Central memory CD8-positive, alpha-beta T cell (primary cell): Measurements from ENCODE around the gene CX3CL1.
"Not testable (repeated sequence)": the region's sequence is repeated elsewhere in the genome, so short reads cannot be mapped to it uniquely, and the experiment has no call there.

Source experiments
- ATAC-seq: fragments of 150-1000 bp; cut with Tn5 transposase; replicated peaks from 2 replicates; pipeline ENCODE4 v1.10.0; 2022; ENCODE audit warnings: mild to moderate bottlenecking, moderate FRiP score, moderate number of reproducible peaks; ENCODE audit not compliant: poor library complexity, severe bottlenecking; ENCODE audit errors: extremely low read depth
- DNase-seq, 2 donors: peaks; one replicate each; pipeline ENCODE4 v3.0.0; 2021; ENCODE audit warnings: low spot score in 2 of 2
- H3K27ac Mint-ChIP-seq: one replicate; pipeline ENCODE4 v1.8.0; 2022; ENCODE audit warnings: low read depth, mild to moderate bottlenecking, moderate library complexity, mixed read lengths
- H3K27me3 Mint-ChIP-seq: one replicate; pipeline ENCODE4 v1.8.0; 2022; ENCODE audit warnings: mixed read lengths
- H3K36me3 Mint-ChIP-seq: one replicate; pipeline ENCODE4 v1.8.0; 2022; ENCODE audit warnings: mild to moderate bottlenecking, moderate library complexity, mixed read lengths; ENCODE audit not compliant: insufficient read depth
- H3K4me1 Mint-ChIP-seq: one replicate; pipeline ENCODE4 v1.8.0; 2022; ENCODE audit warnings: mixed read lengths
- H3K4me3 Mint-ChIP-seq: one replicate; pipeline ENCODE4 v1.8.0; 2022; ENCODE audit warnings: mild to moderate bottlenecking, moderate library complexity, mixed read lengths
- H3K9me3 Mint-ChIP-seq: one replicate; pipeline ENCODE4 v1.8.0; 2022; ENCODE audit warnings: mixed read lengths

The CX3CL1 gene

GRCh38 chr16:57372372-57373116, at the start of gene CX3CL1:
Gene CX3CL1, plus strand, starts transcription at chr16:57372490. Its CDS starts 79 bp downstream, at chr16:57372569.
- H3K9me3 Mint-ChIP-seq = no peaks in the 10 kb centered on the region
- H3K4me1 Mint-ChIP-seq = no peaks in the 10 kb centered on the region
- H3K27ac Mint-ChIP-seq = no peak within 1 kb of the TSS
- DNase-seq (no peak), ATAC-seq (no peak)
- H3K4me3 Mint-ChIP-seq = no peak within 1 kb of the TSS
- H3K36me3 Mint-ChIP-seq = no peaks in the 10 kb centered on the region
- H3K27me3 Mint-ChIP-seq = peaks cover 22% of the 10 kb centered on the region

- Mint-ChIP-seq H3K27me3 (no peaks in the 10 kb centered on the region), H3K36me3 (no peaks in the 10 kb centered on the region), H3K4me1 (no peaks in the 10 kb centered on the region), H3K4me3 (no peak overlapping the region), H3K27ac (no peak overlapping the region), H3K9me3 (no peaks in the 10 kb centered on the region)
- DNase-seq = no peak
- no peak for ATAC-seq
These were observed 47.5 kb upstream of the CX3CL1 start for GRCh38 chr16:57324749-57325148.

GRCh38 chr16:57325458-57325857, 46.8 kb upstream of the CX3CL1 start:
- ATAC-seq (no peak), DNase-seq (no peak)
- Mint-ChIP-seq H3K4me3 (no peak overlapping the region), H3K36me3 (no peaks in the 10 kb centered on the region), H3K27me3 (peaks cover 3% of the 10 kb centered on the region), H3K4me1 (no peaks in the 10 kb centered on the region), H3K9me3 (no peaks in the 10 kb centered on the region), H3K27ac (no peak overlapping the region)

GRCh38 chr16:57329718-57330327, 42.5 kb upstream of the CX3CL1 start:
- no peak for DNase-seq
- ATAC-seq = no peak
- H3K36me3 Mint-ChIP-seq = no peaks in the 10 kb centered on the region
- no peaks in the 10 kb centered on the region for H3K4me1 Mint-ChIP-seq
- H3K27ac Mint-ChIP-seq = no peak overlapping the region
- H3K4me3 Mint-ChIP-seq = no peak overlapping the region
- H3K9me3 Mint-ChIP-seq = no peaks in the 10 kb centered on the region
- H3K27me3 Mint-ChIP-seq = peaks cover 36% of the 10 kb centered on the region

- H3K9me3 Mint-ChIP-seq = no peaks in the 10 kb centered on the region
- no peaks in the 10 kb centered on the region for H3K4me1 Mint-ChIP-seq
- no peak for ATAC-seq
- H3K4me3 Mint-ChIP-seq = no peak overlapping the region
- DNase-seq = no peak
- peaks cover 52% of the 10 kb centered on the region for H3K27me3 Mint-ChIP-seq
- H3K36me3 Mint-ChIP-seq = no peaks in the 10 kb centered on the region
- H3K27ac Mint-ChIP-seq = no peak overlapping the region
These were observed 40.9 kb upstream of the CX3CL1 start for GRCh38 chr16:57331355-57331754.

GRCh38 chr16:57333402-57333801, 38.9 kb upstream of the CX3CL1 start:
- no peaks in the 10 kb centered on the region for H3K36me3 Mint-ChIP-seq
- ATAC-seq (no peak), DNase-seq (no peak)
- H3K4me1 Mint-ChIP-seq = no peaks in the 10 kb centered on the region
- H3K27ac Mint-ChIP-seq = no peak overlapping the region
- H3K9me3 Mint-ChIP-seq = no peaks in the 10 kb centered on the region
- peaks cover 61% of the 10 kb centered on the region for H3K27me3 Mint-ChIP-seq
- no peak overlapping the region for H3K4me3 Mint-ChIP-seq

- ATAC-seq (no peak), DNase-seq (no peak)
- no peaks in the 10 kb centered on the region for H3K36me3 Mint-ChIP-seq
- no peak overlapping the region for H3K4me3 Mint-ChIP-seq
- H3K27me3 Mint-ChIP-seq = peaks cover 78% of the 10 kb centered on the region
- H3K9me3 Mint-ChIP-seq = no peaks in the 10 kb centered on the region
- H3K27ac Mint-ChIP-seq = no peak overlapping the region
- no peaks in the 10 kb centered on the region for H3K4me1 Mint-ChIP-seq
These were observed 36.9 kb upstream of the CX3CL1 start for GRCh38 chr16:57335366-57335765.

- no peak for DNase-seq
- Mint-ChIP-seq H3K27me3 (peaks cover 83% of the 10 kb centered on the region), H3K4me1 (peaks cover 8% of the 10 kb centered on the region), H3K9me3 (no peaks in the 10 kb centered on the region), H3K27ac (no peak overlapping the region), H3K36me3 (no peaks in the 10 kb centered on the region), H3K4me3 (no peak overlapping the region)
- no peak for ATAC-seq
These were observed 31.2 kb upstream of the CX3CL1 start for GRCh38 chr16:57341062-57341440.

- Mint-ChIP-seq H3K4me1 (peaks cover 8% of the 10 kb centered on the region), H3K27ac (no peak overlapping the region), H3K27me3 (peaks cover 78% of the 10 kb centered on the region), H3K36me3 (no peaks in the 10 kb centered on the region), H3K4me3 (no peak overlapping the region), H3K9me3 (no peaks in the 10 kb centered on the region)
- DNase-seq = no peak
- no peak for ATAC-seq
These were observed 30.6 kb upstream of the CX3CL1 start for GRCh38 chr16:57341441-57342303.

- H3K9me3 Mint-ChIP-seq, H3K27ac Mint-ChIP-seq, DNase-seq, H3K4me1 Mint-ChIP-seq, ATAC-seq, H3K36me3 Mint-ChIP-seq, H3K4me3 Mint-ChIP-seq: not testable (repeated sequence)
- peaks cover 86% of the 10 kb centered on the region for H3K27me3 Mint-ChIP-seq
These were observed 29.7 kb upstream of the CX3CL1 start for GRCh38 chr16:57342606-57343005.

- Mint-ChIP-seq H3K36me3 (no peaks in the 10 kb centered on the region), H3K4me1 (peaks cover 8% of the 10 kb centered on the region), H3K27ac (no peak overlapping the region), H3K4me3 (no peak overlapping the region), H3K9me3 (no peaks in the 10 kb centered on the region), H3K27me3 (peaks cover 89% of the 10 kb centered on the region)
- ATAC-seq (no peak), DNase-seq (no peak)
These were observed 29.1 kb upstream of the CX3CL1 start for GRCh38 chr16:57343221-57343620.

GRCh38 chr16:57344094-57344493, 28.2 kb upstream of the CX3CL1 start:
- not testable (repeated sequence) for H3K4me1 Mint-ChIP-seq, H3K36me3 Mint-ChIP-seq, DNase-seq, ATAC-seq, H3K27ac Mint-ChIP-seq, H3K4me3 Mint-ChIP-seq, H3K9me3 Mint-ChIP-seq
- H3K27me3 Mint-ChIP-seq = peaks cover 89% of the 10 kb centered on the region
